Peyer's patch (tissue), 4 donors: Measurements from ENCODE around the gene RPTOR.

ENCODE experiments used
- POLR2A ChIP-seq, 2 donors: fragments of 450-650 bp; IDR thresholded peaks; one replicate each; pipeline ENCODE4 v1.5.1; 2017; ENCODE audit warnings: antibody characterized with exemption in 2 of 2, mild to moderate bottlenecking in 2 of 2, moderate library complexity in 2 of 2
- TF ChIP-seq, protein P1 (sequence below), 6 experiments: fragments of 450-650 bp in 4 of 6; fragments of 200-600 bp in 2 of 6; sonication (generic) in 1 of 6; IDR thresholded peaks; one replicate each; pipeline ENCODE4 v1.5.1; 2017 to 2019; ENCODE audit warnings: antibody characterized with exemption in 6 of 6, mild to moderate bottlenecking in 3 of 6, moderate library complexity in 1 of 6

DNA sequence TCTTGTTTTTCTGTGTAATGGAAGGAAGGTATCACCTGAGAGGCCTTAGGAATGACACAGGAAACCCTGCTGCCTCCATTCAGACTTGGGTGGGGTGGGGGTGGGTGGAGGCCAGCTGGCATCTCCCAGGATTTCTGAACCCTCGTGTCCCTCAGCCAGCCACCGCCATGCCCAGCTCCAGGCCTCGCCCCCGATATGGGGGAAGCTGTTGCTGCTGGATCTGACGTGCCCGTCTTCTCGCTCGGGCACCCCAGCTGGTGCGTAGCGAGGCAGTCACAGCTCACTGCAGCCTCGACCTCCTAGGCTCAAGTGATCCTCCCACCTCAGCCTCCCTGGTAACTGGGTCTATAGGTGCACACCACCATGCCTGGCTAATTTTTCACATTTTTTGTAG lies 227.0 kb downstream of the RPTOR start:
- TF ChIP-seq, protein P1, sequence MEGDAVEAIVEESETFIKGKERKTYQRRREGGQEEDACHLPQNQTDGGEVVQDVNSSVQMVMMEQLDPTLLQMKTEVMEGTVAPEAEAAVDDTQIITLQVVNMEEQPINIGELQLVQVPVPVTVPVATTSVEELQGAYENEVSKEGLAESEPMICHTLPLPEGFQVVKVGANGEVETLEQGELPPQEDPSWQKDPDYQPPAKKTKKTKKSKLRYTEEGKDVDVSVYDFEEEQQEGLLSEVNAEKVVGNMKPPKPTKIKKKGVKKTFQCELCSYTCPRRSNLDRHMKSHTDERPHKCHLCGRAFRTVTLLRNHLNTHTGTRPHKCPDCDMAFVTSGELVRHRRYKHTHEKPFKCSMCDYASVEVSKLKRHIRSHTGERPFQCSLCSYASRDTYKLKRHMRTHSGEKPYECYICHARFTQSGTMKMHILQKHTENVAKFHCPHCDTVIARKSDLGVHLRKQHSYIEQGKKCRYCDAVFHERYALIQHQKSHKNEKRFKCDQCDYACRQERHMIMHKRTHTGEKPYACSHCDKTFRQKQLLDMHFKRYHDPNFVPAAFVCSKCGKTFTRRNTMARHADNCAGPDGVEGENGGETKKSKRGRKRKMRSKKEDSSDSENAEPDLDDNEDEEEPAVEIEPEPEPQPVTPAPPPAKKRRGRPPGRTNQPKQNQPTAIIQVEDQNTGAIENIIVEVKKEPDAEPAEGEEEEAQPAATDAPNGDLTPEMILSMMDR (IDR thresholded peaks at IDR 0.05), result no peak
- TF ChIP-seq POLR2A (IDR thresholded peaks at IDR 0.05), result no peak
